ENCODE data around the gene CEP170B.
"Not testable (repeated sequence)": the region's sequence is repeated elsewhere in the genome, so short reads cannot be mapped to it uniquely, and the experiment has no call there.

Gene CEP170B

GRCh38 chr14:104856869-104857860 is 7.9 kb upstream of the CEP170B start:
- DNase-seq (ENCODE audit: low read depth) = no peak
- TF ChIP-seq CTCF (IDR thresholded peaks at IDR 0.05; ENCODE audit: control insufficient read depth, extremely low read depth, insufficient read depth) = no peak
- no peak overlapping the region for H3K4me3 ChIP-seq (ENCODE audit: low read depth, low read length)

GRCh38 chr14:104857931-104858330 is 7.1 kb upstream of the CEP170B start:
- DNase-seq (ENCODE audit: low read depth); H3K4me3 ChIP-seq (ENCODE audit: low read depth, low read length): not testable (repeated sequence)

GRCh38 chr14:104858811-104859426 is 6.1 kb upstream of the CEP170B start:
- H3K4me3 ChIP-seq (ENCODE audit: low read depth, low read length) = no peak overlapping the region
- TF ChIP-seq CTCF (IDR thresholded peaks at IDR 0.05; ENCODE audit: control insufficient read depth, extremely low read depth, insufficient read depth) = no peak
- no peak for DNase-seq (ENCODE audit: low read depth)

GRCh38 chr14:104859900-104860299 is 5.2 kb upstream of the CEP170B start:
- H3K4me3 ChIP-seq (ENCODE audit: low read depth, low read length) = no peak overlapping the region
- TF ChIP-seq CTCF (IDR thresholded peaks at IDR 0.05; ENCODE audit: control insufficient read depth, extremely low read depth, insufficient read depth) = no peak
- no peak for DNase-seq (ENCODE audit: low read depth)

GRCh38 chr14:104860414-104860813 is 4.7 kb upstream of the CEP170B start:
- no peak for TF ChIP-seq CTCF (IDR thresholded peaks at IDR 0.05; ENCODE audit: control insufficient read depth, extremely low read depth, insufficient read depth)
- DNase-seq (ENCODE audit: low read depth) = no peak
- no peak overlapping the region for H3K4me3 ChIP-seq (ENCODE audit: low read depth, low read length)

- no peak for TF ChIP-seq CTCF (IDR thresholded peaks at IDR 0.05; ENCODE audit: control insufficient read depth, extremely low read depth, insufficient read depth)
- H3K4me3 ChIP-seq (ENCODE audit: low read depth, low read length) = peak overlapping the region; percentile 87; the same call in 1 of the 2 replicates
- DNase-seq (ENCODE audit: low read depth) = no peak
Measured at GRCh38 chr14:104863131-104863862, 1.8 kb upstream of the CEP170B start.

- no peak for DNase-seq (ENCODE audit: low read depth)
- no peak for TF ChIP-seq CTCF (IDR thresholded peaks at IDR 0.05; ENCODE audit: control insufficient read depth, extremely low read depth, insufficient read depth)
- H3K4me3 ChIP-seq (ENCODE audit: low read depth, low read length) = peak overlapping the region; percentile 87
Measured at GRCh38 chr14:104863923-104864266, 1.2 kb upstream of the CEP170B start.

Measured in LNCaP clone FGC (cell line).